AG04449 (cell line): ENCODE results near the gene HPS1.

ENCODE experiments used
- CTCF ChIA-PET: fragments of 350-600 bp; formaldehyde crosslinking; extraction: SDS; loops from one replicate; lab custom pipeline; 2021; ENCODE audit warnings: antibody characterized with exemption; lab: Yijun Ruan, JAX
- POLR2A ChIA-PET: fragments of 400-600, 350-600 bp; formaldehyde crosslinking; extraction: SDS; loops from one replicate; lab custom pipeline; 2020; ENCODE audit warnings: antibody characterized with exemption, inconsistent platforms; lab: Yijun Ruan, JAX
- DNase-seq: peaks from one replicate; pipeline ENCODE4 v3.0.0-alpha.2; 2010; ENCODE audit warnings: low read depth, low spot score
- H3K4me3 ChIP-seq: 2 replicates; pipeline ENCODE4 v1.5.1; 2011; ENCODE audit warnings: low read depth, mild to moderate bottlenecking, control low read depth, low read length
- TF ChIP-seq, protein P1 (sequence below): IDR thresholded peaks from one replicate; pipeline ENCODE4 v1.5.1; 2011; ENCODE audit warnings: mild to moderate bottlenecking, moderate library complexity, low read length, control low read depth, inconsistent platforms; ENCODE audit not compliant: insufficient read depth; ENCODE audit errors: missing control alignments

HPS1 gene

DNA sequence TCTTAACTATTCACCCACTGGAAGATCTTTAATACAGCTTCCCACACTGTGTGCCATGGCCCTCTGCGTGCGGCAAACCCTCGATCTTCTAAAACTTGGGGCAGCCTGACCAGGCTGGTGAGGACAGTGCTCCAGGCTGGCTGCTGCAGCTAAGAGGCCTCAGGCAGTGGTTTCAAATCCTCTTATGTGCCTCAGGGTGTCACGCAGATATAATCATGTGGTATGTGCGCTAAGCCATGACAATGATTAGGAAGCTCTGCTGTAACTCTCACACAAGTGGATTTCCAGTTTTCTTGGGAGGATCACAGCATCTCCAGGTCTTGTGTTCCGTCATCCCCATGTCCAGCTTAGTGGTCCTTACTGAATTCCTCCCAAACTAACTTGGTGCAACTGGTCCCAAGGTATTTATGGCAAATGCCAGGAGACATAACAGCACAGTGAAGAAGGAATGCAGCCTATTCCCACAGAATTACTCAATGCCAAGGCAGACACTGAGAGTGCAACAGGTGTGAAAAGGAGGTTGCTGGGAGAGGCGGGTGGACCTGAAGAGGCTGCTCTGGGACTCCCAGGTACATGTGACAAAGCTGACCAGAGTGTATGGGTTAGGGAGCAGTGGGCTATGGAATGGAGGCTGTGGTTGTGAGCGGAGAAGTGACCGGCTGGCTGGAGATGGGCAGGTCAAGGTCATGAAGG is 2.3 kb downstream of the HPS1 start:
- H3K4me3 ChIP-seq = no peak overlapping the region
- no peak for DNase-seq
- ChIA-PET POLR2A (no interaction called here), CTCF (interaction anchor here (1.5 to 3.4 kb wide), 4 partner anchors 8 to 202 kb away, joined by 3 to 14 read pairs (median 5); no protein-coding TSS in a partner anchor)
- TF ChIP-seq, protein P1, sequence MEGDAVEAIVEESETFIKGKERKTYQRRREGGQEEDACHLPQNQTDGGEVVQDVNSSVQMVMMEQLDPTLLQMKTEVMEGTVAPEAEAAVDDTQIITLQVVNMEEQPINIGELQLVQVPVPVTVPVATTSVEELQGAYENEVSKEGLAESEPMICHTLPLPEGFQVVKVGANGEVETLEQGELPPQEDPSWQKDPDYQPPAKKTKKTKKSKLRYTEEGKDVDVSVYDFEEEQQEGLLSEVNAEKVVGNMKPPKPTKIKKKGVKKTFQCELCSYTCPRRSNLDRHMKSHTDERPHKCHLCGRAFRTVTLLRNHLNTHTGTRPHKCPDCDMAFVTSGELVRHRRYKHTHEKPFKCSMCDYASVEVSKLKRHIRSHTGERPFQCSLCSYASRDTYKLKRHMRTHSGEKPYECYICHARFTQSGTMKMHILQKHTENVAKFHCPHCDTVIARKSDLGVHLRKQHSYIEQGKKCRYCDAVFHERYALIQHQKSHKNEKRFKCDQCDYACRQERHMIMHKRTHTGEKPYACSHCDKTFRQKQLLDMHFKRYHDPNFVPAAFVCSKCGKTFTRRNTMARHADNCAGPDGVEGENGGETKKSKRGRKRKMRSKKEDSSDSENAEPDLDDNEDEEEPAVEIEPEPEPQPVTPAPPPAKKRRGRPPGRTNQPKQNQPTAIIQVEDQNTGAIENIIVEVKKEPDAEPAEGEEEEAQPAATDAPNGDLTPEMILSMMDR = no peak

DNA sequence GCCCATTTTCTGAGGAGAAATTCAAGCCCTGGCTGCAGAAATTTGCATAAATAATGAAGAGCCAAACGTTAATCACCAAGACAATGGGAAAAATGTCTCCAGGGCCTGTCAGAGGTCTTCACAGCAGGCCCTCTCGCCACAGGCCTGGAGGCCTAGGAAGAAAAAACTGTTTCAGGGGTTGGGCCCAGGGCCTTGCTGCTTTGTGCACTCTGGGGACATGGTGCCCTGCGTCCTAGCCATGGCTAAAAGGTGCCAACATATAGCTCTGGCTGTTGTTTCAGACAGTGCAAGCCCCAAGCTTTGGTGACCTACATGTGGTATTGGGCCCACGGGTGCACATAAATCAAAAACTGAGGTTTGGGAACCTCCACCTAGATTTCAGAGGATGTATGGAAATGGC is 8.0 kb downstream of the HPS1 start:
- POLR2A ChIA-PET = no interaction called here
- TF ChIP-seq, protein P1 = no peak
- no peak for DNase-seq
- CTCF ChIA-PET = no interaction called here
- H3K4me3 ChIP-seq = no peak overlapping the region

DNA sequence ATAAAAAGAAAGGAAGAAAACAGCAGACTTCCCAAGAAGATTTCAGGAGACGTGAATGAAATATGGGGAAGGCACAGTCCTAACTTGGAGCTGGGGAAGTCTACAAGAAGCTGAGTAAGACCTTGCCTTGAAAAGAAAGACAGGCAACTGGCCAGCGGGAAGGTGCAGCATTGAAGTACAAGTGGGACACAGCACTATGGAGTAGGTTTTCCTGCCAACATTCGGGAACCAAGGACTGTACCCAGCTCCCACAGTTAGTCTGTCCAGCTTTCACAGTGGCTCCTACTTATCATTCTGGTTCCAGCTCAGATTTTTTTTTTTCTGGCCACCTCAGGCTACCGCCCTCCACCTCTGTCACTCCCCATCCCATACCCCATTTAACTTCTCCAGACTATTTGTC is 10.0 kb downstream of the HPS1 start:
- no peak overlapping the region for H3K4me3 ChIP-seq
- POLR2A ChIA-PET = no interaction called here
- TF ChIP-seq, protein P1 = no peak
- CTCF ChIA-PET = interaction anchor here (0.9 to 1.9 kb wide), 4 partner anchors 8 to 13 kb away, joined by 3 to 24 read pairs (median 6); no protein-coding TSS in a partner anchor
- no peak for DNase-seq

DNA sequence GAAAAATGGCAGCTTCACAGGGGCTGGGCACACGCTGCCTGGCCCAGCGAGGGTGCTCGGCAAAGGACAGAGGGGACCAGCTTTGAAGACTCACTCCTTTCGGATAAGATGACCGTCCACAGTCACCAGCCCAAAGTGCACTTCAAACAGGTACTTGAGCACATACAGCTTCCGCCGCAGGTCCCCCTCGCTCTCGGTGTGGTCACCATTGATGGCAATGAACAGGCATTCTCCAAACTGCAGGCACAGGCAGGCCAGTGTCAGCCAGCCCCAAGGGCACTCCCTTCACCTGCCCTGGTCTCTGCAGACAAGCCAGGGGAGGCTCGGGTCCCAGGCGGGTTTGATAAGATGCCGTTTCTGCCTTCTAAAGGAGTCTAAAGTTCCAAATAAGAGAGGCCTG is 11.6 kb downstream of the HPS1 start:
- no peak for DNase-seq
- ChIA-PET CTCF (interaction anchor here (1.9 kb wide), 3 partner anchors 8 to 12 kb away, joined by 5 to 16 read pairs (median 7); no protein-coding TSS in a partner anchor), POLR2A (interaction anchor here (0.6 to 1.4 kb wide), 3 partner anchors 20 to 934 kb away, joined by 3 read pairs; partner anchors contain the start of gene PYROXD2)
- TF ChIP-seq, protein P1 = no peak
- H3K4me3 ChIP-seq = no peak overlapping the region

DNA sequence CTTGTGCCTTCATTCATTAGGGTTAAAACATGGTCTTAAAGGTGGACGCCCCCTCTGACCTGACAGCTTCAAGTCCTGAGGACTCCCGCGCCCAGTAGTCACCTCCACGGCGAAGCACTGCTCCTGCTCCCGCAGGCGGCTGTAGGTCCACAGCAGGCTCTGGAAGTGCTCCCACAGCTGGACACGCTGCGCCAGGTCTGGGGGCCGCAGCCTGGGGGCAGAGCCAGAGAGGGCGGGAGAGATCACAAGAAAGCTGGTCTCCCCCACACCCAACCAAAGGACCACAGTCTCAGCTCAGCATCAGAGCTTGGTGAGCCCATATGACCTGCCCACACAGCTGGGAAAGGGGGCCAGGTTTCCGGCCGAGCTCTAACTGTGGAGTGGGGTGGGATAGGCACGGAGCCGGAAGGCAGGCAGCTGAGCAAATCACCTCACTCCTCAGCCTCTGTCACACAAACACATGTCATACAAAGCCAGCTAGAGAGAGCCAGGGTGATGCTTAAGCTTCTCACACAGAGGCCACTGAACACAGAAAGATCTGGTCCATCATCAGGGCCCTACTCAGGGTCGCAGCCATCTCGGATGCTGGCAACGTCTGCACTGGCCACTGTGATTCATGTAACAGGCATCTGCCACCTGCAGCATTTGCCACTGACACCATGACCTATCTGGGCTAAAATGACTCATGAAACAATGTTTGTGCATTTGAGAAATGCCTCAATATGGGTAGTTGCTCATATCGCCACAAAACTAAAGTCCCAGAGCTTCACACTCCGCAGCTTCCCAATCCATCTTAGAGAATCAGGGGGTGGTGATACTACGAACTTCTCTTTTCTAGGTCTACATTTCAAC is 12.6 kb downstream of the HPS1 start:
- no peak overlapping the region for H3K4me3 ChIP-seq
- ChIA-PET POLR2A (interaction anchor here (0.8 to 1.4 kb wide), 2 partner anchors 19 to 169 kb away, joined by 3 read pairs; partner anchors contain the start of gene PYROXD2), CTCF (interaction anchor here (1.0 to 1.9 kb wide), 3 partner anchors 9 to 40 kb away, joined by 3 to 16 read pairs (median 5); no protein-coding TSS in a partner anchor)
- DNase-seq = no peak
- TF ChIP-seq, protein P1 = no peak
